ENCODE results near the gene FAM156B. TPM values are rescaled to one million over a fixed set of nuclear protein-coding genes. Genes with fewer than 3 reads are reported as not detected.
"Not testable (repeated sequence)": the region's sequence is repeated elsewhere in the genome, so short reads cannot be mapped to it uniquely, and the experiment has no call there.

The FAM156B gene
- total and polyA plus RNA-seq, 9 of the 15 experiments (the other 6 are each of a cell fraction or from before 2014, with no cell fraction given) = 0.24 to 32.2 (median 14.2) TPM

DNA sequence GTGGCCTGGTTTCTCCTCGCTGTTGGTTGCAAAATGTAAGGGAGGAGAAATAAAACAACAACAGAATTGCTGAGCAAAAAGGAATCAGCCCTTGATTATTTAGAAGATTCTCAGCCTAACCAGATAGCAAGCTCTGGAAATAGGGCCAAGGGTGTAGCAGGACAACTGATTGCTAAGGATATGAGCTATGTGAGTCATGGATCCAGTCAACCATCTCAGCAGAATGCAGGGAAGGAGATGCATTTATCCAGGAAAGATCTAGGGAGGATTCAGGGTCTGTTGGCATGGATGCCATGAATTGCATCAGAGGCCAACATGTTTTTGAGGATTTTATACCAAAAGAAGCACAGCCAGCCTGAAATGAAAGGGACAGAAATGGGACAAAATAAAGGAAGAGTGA, 27.1 kb upstream of the FAM156B start (continued):
- TF ChIP-seq, protein P1, sequence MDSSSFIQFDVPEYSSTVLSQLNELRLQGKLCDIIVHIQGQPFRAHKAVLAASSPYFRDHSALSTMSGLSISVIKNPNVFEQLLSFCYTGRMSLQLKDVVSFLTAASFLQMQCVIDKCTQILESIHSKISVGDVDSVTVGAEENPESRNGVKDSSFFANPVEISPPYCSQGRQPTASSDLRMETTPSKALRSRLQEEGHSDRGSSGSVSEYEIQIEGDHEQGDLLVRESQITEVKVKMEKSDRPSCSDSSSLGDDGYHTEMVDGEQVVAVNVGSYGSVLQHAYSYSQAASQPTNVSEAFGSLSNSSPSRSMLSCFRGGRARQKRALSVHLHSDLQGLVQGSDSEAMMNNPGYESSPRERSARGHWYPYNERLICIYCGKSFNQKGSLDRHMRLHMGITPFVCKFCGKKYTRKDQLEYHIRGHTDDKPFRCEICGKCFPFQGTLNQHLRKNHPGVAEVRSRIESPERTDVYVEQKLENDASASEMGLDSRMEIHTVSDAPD (CRISPR knock-in tag; IDR thresholded peaks at IDR 0.05) = no peak
- TF ChIP-seq MTA2 (IDR thresholded peaks at IDR 0.05; ENCODE audit: low read depth) (no peak), SMARCE1 (IDR thresholded peaks at IDR 0.05) (no peak), FOSL1 (tag; conservative IDR thresholded peaks at IDR 0.05) (no peak), STAT5A (IDR thresholded peaks at IDR 0.05; ENCODE audit: borderline replicate concordance, low read length) (no peak), JUNB (CRISPR knock-in tag; conservative IDR thresholded peaks at IDR 0.05) (no peak)

DNA sequence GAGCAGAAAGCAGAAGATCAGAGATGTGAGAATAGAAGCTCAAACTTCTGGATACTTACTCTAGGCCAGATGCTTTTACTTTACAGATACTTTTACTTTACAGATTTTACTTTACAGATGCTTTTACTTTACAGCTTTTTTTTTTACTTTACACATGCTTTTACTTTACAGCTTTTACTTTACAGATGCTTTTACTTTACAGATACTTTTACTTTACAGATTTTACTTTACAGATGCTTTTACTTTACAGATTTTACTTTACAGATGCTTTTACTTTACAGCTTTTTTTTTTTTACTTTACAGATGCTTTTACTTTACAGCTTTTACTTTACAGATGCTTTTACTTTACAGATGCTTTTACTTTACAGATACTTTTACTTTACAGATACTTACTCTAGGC, 23.3 kb upstream of the FAM156B start:
- H2AFZ ChIP-seq (ENCODE audit: low read depth, low read length); H3K9me1 ChIP-seq (ENCODE audit: control insufficient read depth, insufficient read depth, low read length); DNase-seq (ENCODE audit: extremely low read depth in 1 of 4, low spot score in 3 of 4); H3K4me2 ChIP-seq (ENCODE audit: insufficient read depth, low read length); H3K79me2 ChIP-seq (ENCODE audit: control insufficient read depth, insufficient read depth, low read length); ATAC-seq; CTCF ChIA-PET (ENCODE audit: low intra/inter-chr PET ratio); in situ Hi-C loops (cut with MboI); BruUV-seq (replicated peaks); H3K36me3 ChIP-seq (ENCODE audit: control insufficient read depth, insufficient read depth, low read length); H4K20me1 ChIP-seq (replicated peaks; ENCODE audit: control insufficient read depth, insufficient read depth, low read length); POLR2A ChIA-PET; H3K27me3 ChIP-seq (ENCODE audit: control insufficient read depth in 2 of 2, insufficient read depth in 2 of 2, low read length in 2 of 2); intact Hi-C loops (cut with micrococcal nuclease); H3K9me3 ChIP-seq (replicated peaks; ENCODE audit: control insufficient read depth, insufficient read depth, low read depth, low read length); FAIRE-seq; H3K9ac ChIP-seq (ENCODE audit: insufficient read depth in 1 of 2, low read depth in 2 of 2, low read length in 2 of 2); H3K4me1 ChIP-seq (replicated peaks in 1 of 2; ENCODE audit: control insufficient read depth in 2 of 2, insufficient read depth in 2 of 2, low read length in 2 of 2); H3K4me3 ChIP-seq; H3K27ac ChIP-seq (ENCODE audit: extremely low read depth, low read depth, low read length): not testable (repeated sequence)
